ENCODE data around the gene GPBAR1. TPM values are rescaled to one million over a fixed set of nuclear protein-coding genes. Genes with fewer than 3 reads are reported as not detected.
A peak's percentile ranks its signal among the peaks of the same experiment; 100 is the strongest.

Gene GPBAR1
- total and polyA plus RNA-seq, 2 experiments from 2014 or later: 0.44 TPM; not detected in 1

DNA sequence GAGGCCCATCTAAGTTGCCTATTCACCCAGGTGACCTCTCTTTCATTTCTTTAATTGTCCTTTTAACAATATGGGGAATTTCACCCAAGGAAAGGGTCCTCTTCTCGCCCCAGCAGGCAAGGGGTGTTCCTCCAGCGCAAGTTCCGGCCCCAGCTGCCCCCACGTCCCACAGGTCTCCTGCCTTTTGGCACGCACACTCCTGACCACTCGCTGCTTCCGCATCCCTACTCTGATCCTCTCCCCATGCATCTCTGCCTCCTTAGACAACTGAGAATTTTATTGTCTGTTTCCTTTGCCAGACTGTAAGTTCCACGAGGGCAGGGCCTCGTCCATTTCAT is 44.5 kb upstream of the GPBAR1 start:
- peak; percentile 5 for DNase-seq (ENCODE audit: low spot score)
- H3K79me2 ChIP-seq (replicated peaks; ENCODE audit: insufficient read depth): peaks cover 41% of the 10 kb centered on the region
- peaks cover 31% of the 10 kb centered on the region for H3K4me1 Mint-ChIP-seq
- peaks cover 33% of the 10 kb centered on the region for H3K4me1 ChIP-seq (ENCODE audit: insufficient read depth)
- peak overlapping the region; percentile 89 for H3K4me3 Mint-ChIP-seq
- TF ChIP-seq ZNF114 (CRISPR knock-in tag; IDR thresholded peaks at IDR 0.05) (no peak), POLR2AphosphoS5 (IDR thresholded peaks at IDR 0.05; ENCODE audit: low read depth) (no peak), JUNB (IDR thresholded peaks at IDR 0.05; ENCODE audit: unreplicated experiment) (no peak), NANOG (IDR thresholded peaks at IDR 0.05; ENCODE audit: borderline replicate concordance) (no peak), STAT1 (IDR thresholded peaks at IDR 0.05; ENCODE audit: unreplicated experiment) (no peak), EZH2 (IDR thresholded peaks at IDR 0.05; ENCODE audit: low read depth, unreplicated experiment) (no peak), EZH2phosphoT487 (IDR thresholded peaks at IDR 0.05; ENCODE audit: unreplicated experiment) (no peak), CREB1 (CRISPR knock-in tag; IDR thresholded peaks at IDR 0.05; ENCODE audit: low read depth) (no peak)
- TF ChIP-seq, protein P1, sequence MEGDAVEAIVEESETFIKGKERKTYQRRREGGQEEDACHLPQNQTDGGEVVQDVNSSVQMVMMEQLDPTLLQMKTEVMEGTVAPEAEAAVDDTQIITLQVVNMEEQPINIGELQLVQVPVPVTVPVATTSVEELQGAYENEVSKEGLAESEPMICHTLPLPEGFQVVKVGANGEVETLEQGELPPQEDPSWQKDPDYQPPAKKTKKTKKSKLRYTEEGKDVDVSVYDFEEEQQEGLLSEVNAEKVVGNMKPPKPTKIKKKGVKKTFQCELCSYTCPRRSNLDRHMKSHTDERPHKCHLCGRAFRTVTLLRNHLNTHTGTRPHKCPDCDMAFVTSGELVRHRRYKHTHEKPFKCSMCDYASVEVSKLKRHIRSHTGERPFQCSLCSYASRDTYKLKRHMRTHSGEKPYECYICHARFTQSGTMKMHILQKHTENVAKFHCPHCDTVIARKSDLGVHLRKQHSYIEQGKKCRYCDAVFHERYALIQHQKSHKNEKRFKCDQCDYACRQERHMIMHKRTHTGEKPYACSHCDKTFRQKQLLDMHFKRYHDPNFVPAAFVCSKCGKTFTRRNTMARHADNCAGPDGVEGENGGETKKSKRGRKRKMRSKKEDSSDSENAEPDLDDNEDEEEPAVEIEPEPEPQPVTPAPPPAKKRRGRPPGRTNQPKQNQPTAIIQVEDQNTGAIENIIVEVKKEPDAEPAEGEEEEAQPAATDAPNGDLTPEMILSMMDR (conservative IDR thresholded peaks at IDR 0.05; ENCODE audit: low read depth in 2 of 2): no peak
- TF ChIP-seq, protein P2, sequence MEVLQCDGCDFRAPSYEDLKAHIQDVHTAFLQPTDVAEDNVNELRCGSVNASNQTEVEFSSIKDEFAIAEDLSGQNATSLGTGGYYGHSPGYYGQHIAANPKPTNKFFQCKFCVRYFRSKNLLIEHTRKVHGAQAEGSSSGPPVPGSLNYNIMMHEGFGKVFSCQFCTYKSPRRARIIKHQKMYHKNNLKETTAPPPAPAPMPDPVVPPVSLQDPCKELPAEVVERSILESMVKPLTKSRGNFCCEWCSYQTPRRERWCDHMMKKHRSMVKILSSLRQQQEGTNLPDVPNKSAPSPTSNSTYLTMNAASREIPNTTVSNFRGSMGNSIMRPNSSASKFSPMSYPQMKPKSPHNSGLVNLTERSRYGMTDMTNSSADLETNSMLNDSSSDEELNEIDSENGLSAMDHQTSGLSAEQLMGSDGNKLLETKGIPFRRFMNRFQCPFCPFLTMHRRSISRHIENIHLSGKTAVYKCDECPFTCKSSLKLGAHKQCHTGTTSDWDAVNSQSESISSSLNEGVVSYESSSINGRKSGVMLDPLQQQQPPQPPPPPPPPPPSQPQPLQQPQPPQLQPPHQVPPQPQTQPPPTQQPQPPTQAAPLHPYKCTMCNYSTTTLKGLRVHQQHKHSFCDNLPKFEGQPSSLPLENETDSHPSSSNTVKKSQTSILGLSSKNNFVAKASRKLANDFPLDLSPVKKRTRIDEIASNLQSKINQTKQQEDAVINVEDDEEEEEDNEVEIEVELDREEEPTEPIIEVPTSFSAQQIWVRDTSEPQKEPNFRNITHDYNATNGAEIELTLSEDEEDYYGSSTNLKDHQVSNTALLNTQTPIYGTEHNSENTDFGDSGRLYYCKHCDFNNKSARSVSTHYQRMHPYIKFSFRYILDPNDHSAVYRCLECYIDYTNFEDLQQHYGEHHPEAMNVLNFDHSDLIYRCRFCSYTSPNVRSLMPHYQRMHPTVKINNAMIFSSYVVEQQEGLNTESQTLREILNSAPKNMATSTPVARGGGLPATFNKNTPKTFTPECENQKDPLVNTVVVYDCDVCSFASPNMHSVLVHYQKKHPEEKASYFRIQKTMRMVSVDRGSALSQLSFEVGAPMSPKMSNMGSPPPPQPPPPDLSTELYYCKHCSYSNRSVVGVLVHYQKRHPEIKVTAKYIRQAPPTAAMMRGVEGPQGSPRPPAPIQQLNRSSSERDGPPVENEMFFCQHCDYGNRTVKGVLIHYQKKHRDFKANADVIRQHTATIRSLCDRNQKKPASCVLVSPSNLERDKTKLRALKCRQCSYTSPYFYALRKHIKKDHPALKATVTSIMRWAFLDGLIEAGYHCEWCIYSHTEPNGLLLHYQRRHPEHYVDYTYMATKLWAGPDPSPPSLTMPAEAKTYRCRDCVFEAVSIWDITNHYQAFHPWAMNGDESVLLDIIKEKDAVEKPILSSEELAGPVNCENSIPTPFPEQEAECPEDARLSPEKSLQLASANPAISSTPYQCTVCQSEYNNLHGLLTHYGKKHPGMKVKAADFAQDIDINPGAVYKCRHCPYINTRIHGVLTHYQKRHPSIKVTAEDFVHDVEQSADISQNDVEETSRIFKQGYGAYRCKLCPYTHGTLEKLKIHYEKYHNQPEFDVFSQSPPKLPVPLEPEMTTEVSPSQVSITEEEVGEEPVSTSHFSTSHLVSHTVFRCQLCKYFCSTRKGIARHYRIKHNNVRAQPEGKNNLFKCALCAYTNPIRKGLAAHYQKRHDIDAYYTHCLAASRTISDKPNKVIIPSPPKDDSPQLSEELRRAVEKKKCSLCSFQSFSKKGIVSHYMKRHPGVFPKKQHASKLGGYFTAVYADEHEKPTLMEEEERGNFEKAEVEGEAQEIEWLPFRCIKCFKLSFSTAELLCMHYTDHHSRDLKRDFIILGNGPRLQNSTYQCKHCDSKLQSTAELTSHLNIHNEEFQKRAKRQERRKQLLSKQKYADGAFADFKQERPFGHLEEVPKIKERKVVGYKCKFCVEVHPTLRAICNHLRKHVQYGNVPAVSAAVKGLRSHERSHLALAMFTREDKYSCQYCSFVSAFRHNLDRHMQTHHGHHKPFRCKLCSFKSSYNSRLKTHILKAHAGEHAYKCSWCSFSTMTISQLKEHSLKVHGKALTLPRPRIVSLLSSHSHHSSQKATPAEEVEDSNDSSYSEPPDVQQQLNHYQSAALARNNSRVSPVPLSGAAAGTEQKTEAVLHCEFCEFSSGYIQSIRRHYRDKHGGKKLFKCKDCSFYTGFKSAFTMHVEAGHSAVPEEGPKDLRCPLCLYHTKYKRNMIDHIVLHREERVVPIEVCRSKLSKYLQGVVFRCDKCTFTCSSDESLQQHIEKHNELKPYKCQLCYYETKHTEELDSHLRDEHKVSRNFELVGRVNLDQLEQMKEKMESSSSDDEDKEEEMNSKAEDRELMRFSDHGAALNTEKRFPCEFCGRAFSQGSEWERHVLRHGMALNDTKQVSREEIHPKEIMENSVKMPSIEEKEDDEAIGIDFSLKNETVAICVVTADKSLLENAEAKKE (CRISPR knock-in tag; IDR thresholded peaks at IDR 0.05): no peak
- TF ChIP-seq, protein P3, sequence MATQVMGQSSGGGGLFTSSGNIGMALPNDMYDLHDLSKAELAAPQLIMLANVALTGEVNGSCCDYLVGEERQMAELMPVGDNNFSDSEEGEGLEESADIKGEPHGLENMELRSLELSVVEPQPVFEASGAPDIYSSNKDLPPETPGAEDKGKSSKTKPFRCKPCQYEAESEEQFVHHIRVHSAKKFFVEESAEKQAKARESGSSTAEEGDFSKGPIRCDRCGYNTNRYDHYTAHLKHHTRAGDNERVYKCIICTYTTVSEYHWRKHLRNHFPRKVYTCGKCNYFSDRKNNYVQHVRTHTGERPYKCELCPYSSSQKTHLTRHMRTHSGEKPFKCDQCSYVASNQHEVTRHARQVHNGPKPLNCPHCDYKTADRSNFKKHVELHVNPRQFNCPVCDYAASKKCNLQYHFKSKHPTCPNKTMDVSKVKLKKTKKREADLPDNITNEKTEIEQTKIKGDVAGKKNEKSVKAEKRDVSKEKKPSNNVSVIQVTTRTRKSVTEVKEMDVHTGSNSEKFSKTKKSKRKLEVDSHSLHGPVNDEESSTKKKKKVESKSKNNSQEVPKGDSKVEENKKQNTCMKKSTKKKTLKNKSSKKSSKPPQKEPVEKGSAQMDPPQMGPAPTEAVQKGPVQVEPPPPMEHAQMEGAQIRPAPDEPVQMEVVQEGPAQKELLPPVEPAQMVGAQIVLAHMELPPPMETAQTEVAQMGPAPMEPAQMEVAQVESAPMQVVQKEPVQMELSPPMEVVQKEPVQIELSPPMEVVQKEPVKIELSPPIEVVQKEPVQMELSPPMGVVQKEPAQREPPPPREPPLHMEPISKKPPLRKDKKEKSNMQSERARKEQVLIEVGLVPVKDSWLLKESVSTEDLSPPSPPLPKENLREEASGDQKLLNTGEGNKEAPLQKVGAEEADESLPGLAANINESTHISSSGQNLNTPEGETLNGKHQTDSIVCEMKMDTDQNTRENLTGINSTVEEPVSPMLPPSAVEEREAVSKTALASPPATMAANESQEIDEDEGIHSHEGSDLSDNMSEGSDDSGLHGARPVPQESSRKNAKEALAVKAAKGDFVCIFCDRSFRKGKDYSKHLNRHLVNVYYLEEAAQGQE (IDR thresholded peaks at IDR 0.05; ENCODE audit: unreplicated experiment): no peak
- peak overlapping the region; percentile 99 for H3K4me3 ChIP-seq
- H3K27me3 ChIP-seq (ENCODE audit: insufficient read depth): no peaks in the 10 kb centered on the region
- 0 out of 2 replicates have a peak, but pooled peaks cover 6% of the 10 kb centered on the region for H3K36me3 ChIP-seq (ENCODE audit: insufficient read depth)
- ATAC-seq: no peak
- H3F3A ChIP-seq (replicated peaks; ENCODE audit: low read depth): peaks cover 3% of the 10 kb centered on the region; the same call in 1 of the 2 replicates
- peaks cover 22% of the 10 kb centered on the region for H3K36me3 Mint-ChIP-seq (ENCODE audit: low read depth)
- no peaks in the 10 kb centered on the region for H3K9me3 Mint-ChIP-seq
- peaks cover 28% of the 10 kb centered on the region for H4K20me1 ChIP-seq (replicated peaks; ENCODE audit: insufficient read depth)
- H3K27me3 Mint-ChIP-seq (ENCODE audit: insufficient read depth, low read depth, poor library complexity): peaks cover 13% of the 10 kb centered on the region
- peaks cover 4% of the 10 kb centered on the region; the same call in 1 of the 2 replicates for H3K9me2 ChIP-seq (ENCODE audit: insufficient read depth)
- peak overlapping the region; percentile 88 for H3K4me2 ChIP-seq
- H3K27ac ChIP-seq (ENCODE audit: low read depth): 0 out of 2 replicates have a peak overlapping the region, but pooled peaks have one; percentile 28
- H2AFZ ChIP-seq: peak overlapping the region; percentile 100
- H3K27ac Mint-ChIP-seq: peak overlapping the region; percentile 93; the same call in 1 of the 2 replicates
